Chondrocyte (in vitro differentiated cells): ENCODE results near the gene INPP4B. TPM values are rescaled to one million over a fixed set of nuclear protein-coding genes. Genes with fewer than 3 reads are reported as not detected.

ENCODE experiments used
- DNase-seq: peaks from one replicate; pipeline ENCODE4 v3.0.0; 2021; ENCODE audit warnings: mixed read lengths, low spot score
- H3K27ac Mint-ChIP-seq: one replicate; pipeline ENCODE4 v1.8.0; 2021; ENCODE audit warnings: mild to moderate bottlenecking, moderate library complexity, mixed read lengths; ENCODE audit not compliant: unreplicated experiment
- H3K27me3 Mint-ChIP-seq: 2 replicates; pipeline ENCODE4 v1.8.0; 2021; ENCODE audit warnings: low read depth, mixed read lengths
- H3K36me3 Mint-ChIP-seq: 2 replicates; pipeline ENCODE4 v1.8.0; 2021; ENCODE audit warnings: low read depth, mixed read lengths
- H3K4me1 Mint-ChIP-seq: 2 replicates; pipeline ENCODE4 v1.8.0; 2021; ENCODE audit warnings: low read depth, mild to moderate bottlenecking, mixed read lengths
- H3K4me3 Mint-ChIP-seq: one replicate; pipeline ENCODE4 v1.8.0; 2021; ENCODE audit warnings: mild to moderate bottlenecking, moderate library complexity, mixed read lengths; ENCODE audit not compliant: unreplicated experiment
- H3K9me3 Mint-ChIP-seq: 2 replicates; pipeline ENCODE4 v1.8.0; 2021; ENCODE audit warnings: low read depth, mixed read lengths
- CTCF ChIP-seq: fragments of 200-600 bp; sonication (generic); IDR thresholded peaks from 2 replicates; pipeline ENCODE4 v1.5.0; 2021; ENCODE audit warnings: antibody characterized with exemption, mild to moderate bottlenecking, moderate library complexity
- total RNA-seq: library from RNA; stranded (reverse); gene quantifications from 3 replicates; pipeline ENCODE4 v1.2.1, GENCODE V29; 2021

Gene INPP4B
- total RNA-seq, 1 donor from 2014 or later: 30.0 TPM

- no peaks in the 10 kb centered on the region for H3K27me3 Mint-ChIP-seq
- H3K9me3 Mint-ChIP-seq: peaks cover 2% of the 10 kb centered on the region
- TF ChIP-seq CTCF: no peak
- DNase-seq: no peak
- H3K36me3 Mint-ChIP-seq: no peaks in the 10 kb centered on the region
- peaks cover 7% of the 10 kb centered on the region for H3K4me1 Mint-ChIP-seq
- no peak overlapping the region for H3K4me3 Mint-ChIP-seq
- H3K27ac Mint-ChIP-seq: no peak overlapping the region
These were observed 372.7 kb downstream of the INPP4B start for GRCh38 chr4:142473218-142473959.

GRCh38 chr4:142467088-142467487, 379.0 kb downstream of the INPP4B start:
- no peak overlapping the region for H3K27ac Mint-ChIP-seq
- no peaks in the 10 kb centered on the region for H3K4me1 Mint-ChIP-seq
- no peak for TF ChIP-seq CTCF

GRCh38 chr4:142465526-142465925, 380.6 kb downstream of the INPP4B start:
- Mint-ChIP-seq H3K4me3 (no peak overlapping the region), H3K27me3 (no peaks in the 10 kb centered on the region), H3K9me3 (no peaks in the 10 kb centered on the region), H3K27ac (no peak overlapping the region), H3K4me1 (no peaks in the 10 kb centered on the region), H3K36me3 (no peaks in the 10 kb centered on the region)
- DNase-seq: no peak
- TF ChIP-seq CTCF: no peak

More at GRCh38 chr4:142467088-142467487, 379.0 kb downstream of the INPP4B start:
- no peak overlapping the region for H3K4me3 Mint-ChIP-seq
- DNase-seq: no peak
- H3K36me3 Mint-ChIP-seq: no peaks in the 10 kb centered on the region
- no peaks in the 10 kb centered on the region for H3K9me3 Mint-ChIP-seq
- H3K27me3 Mint-ChIP-seq: no peaks in the 10 kb centered on the region

GRCh38 chr4:142463206-142463605, 382.9 kb downstream of the INPP4B start:
- no peak for DNase-seq

More at GRCh38 chr4:142463206-142463605, 382.9 kb downstream of the INPP4B start:
- Mint-ChIP-seq H3K9me3 (no peaks in the 10 kb centered on the region), H3K4me3 (no peak overlapping the region), H3K36me3 (no peaks in the 10 kb centered on the region), H3K27me3 (no peaks in the 10 kb centered on the region), H3K27ac (no peak overlapping the region), H3K4me1 (no peaks in the 10 kb centered on the region)
- no peak for TF ChIP-seq CTCF
